Islet of Langerhans (tissue), 1 donor: ENCODE results near the gene HSPA4L.

Source experiments
- FAIRE-seq: peaks from one replicate; lab custom pipeline; 2011; peaks lifted over from hg19 to GRCh38; lab: Jason Lieb, UNC

Gene HSPA4L

DNA sequence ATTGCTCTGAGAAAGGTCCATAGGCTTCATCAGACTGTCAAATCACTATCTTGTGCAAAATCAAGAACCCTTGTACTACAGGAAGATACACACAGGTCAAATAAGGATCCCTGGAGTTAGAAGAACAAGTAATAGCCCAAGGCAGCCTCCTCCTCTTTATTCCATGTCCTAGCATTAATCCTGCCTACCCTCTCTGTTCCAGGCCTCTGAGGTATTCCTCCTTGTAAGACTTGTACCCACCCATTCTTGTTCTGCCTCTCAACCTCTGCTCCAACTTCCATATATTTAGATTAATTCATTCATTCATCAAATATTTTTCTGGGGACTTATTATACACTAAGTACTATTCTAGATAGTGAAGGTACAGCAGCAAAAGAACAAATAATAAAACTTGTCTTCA lies 88.2 kb downstream of the HSPA4L start:
- FAIRE-seq, result no peak

DNA sequence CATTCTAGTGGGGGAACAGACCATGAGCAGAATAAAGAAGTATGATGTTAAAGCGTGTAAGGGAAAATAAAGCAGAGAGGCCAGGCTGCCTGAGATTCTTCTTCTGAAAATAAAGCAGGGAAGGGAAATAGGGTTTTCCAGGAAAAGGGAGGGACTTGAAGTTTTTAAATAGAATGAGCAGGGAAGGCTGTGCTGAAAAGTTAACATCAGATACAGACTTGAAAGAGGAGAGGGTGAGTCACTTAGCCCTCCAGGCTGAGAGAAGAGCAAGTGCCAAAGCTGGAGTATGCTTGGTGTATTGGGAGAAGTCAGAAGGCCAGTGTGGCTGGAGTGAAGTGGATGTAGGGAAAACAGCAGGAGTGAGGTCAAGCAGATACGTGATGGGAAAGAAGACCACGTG lies 88.6 kb downstream of the HSPA4L start:
- no peak for FAIRE-seq

DNA sequence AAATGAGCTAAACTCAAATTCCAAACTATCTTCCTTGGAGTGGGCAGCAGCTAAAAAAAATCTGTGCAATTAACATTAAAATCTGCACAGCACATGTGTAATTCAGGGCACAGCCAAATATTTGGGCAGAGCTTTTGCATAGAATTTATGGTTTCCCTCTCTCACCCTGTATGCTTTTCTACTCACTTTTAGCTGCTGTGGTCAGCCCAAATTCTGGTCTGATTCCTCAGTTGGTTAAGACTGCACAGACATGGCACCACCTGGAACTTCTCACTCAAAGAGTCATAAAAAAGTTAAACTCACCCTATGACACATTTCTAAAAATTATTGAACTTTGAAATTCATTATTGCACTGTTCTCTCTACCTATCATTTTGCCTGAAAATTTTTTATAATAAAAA lies 93.7 kb downstream of the HSPA4L start:
- FAIRE-seq, result no peak

DNA sequence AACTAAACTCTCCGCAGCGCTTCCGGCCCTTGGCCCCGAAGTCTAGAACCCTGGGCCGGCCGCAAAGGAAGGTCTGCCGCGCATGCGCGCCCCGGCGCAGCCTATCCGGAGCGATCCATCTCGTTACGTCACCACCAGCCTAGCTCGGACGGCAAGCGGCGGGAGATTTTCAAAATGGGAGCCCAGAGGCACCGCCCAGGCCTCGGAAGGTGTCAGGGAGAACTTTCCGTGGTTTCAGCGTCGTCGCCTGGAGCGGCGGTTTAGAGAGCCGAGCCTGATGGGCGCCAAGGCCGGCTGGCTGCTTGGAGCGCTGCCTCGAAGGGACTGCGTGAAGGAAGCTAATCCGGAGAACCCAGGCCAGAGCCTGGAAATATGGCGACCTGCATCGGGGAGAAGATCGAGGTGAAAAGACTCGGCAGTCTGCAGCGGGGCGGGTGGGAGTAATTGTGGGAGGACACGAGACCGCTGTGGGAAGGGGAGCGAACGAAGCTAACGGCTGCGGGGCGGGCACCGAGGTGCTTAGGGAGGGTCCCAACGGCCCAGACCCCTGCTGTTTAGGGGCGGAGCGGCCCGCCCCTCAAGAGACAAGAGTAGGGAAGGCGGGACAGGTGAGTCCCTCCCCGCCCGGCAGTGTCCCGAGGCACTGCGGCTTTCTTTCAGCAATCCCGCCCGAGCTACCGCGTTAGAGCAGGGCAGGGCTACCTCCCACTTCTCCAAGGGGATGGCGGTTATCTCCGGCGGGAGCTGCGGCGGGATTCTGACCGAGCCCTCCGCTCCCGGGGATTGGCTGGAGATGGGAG lies 98.8 kb downstream of the HSPA4L start, which contains the start of gene PLK4:
Gene PLK4, plus strand, starts transcription at position 131 of the 800 bp plus-strand sequence. Its CDS starts 242 bp downstream, at position 373.
- FAIRE-seq, result peak; percentile 62

DNA sequence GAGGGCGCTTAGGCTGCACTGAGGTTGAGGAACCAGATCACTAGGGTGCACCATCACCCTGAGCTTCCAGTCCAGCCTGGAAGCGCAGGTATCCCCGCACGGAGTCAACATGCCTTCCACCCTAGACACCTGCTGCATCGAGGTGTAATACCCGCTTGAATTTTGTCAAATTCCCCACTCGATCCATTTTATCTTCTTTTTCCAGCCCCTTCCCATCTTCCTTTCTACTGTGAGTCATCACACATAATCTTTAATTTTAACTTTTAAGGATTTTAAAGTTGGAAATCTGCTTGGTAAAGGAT lies 99.4 kb downstream of the HSPA4L start:
- FAIRE-seq, result no peak

DNA sequence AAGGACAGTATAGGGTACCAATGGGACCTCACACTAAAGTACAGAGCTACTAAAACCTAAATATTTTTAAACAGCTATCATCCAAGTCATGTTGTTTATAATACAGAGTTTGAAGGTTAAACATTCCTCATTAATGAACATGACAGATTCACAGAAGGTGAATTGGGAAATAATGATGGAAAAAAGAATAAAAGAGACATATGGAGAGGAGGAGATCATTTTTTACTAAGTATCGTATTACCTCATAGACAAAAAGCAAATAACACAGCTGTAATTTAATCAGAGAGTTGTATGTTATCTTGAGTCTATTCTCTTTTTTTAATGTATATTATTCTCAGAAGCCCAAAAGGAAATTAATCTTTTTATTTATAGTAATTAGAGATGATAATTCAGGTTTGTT lies 106.4 kb downstream of the HSPA4L start:
- no peak for FAIRE-seq

DNA sequence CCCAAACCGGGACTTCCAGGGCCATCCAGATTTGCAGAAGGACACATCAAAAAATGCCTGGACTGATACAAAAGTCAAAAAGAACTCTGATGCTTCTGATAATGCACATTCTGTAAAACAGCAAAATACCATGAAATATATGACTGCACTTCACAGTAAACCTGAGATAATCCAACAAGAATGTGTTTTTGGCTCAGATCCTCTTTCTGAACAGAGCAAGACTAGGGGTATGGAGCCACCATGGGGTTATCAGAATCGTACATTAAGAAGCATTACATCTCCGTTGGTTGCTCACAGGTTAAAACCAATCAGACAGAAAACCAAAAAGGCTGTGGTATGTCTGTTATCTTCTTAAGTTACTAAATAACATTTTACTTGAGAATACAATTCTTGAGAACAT lies 107.8 kb downstream of the HSPA4L start:
- no peak for FAIRE-seq
